ENCODE results near the gene RMND5B.
"Not testable (repeated sequence)": the region's sequence is repeated elsewhere in the genome, so short reads cannot be mapped to it uniquely, and the experiment has no call there.

The RMND5B gene

GRCh38 chr5:178122346-178122745 is 8.5 kb upstream of the RMND5B start:
- in situ Hi-C loops (cut with MboI; ENCODE audit: low sequenced_read_pairs, unreplicated experiment): no loop called here
- DNase-seq (ENCODE audit: low spot score): no peak
- no peak for TF ChIP-seq CTCF (IDR thresholded peaks at IDR 0.05; ENCODE audit: borderline replicate concordance, control extremely low read depth, extremely low read depth, insufficient read depth, missing control alignments)

GRCh38 chr5:178123094-178123965 is 7.5 kb upstream of the RMND5B start:
- in situ Hi-C loops (cut with MboI; ENCODE audit: low sequenced_read_pairs, unreplicated experiment): no loop called here

GRCh38 chr5:178123966-178124925 is 6.6 kb upstream of the RMND5B start:
- TF ChIP-seq CTCF (IDR thresholded peaks at IDR 0.05; ENCODE audit: borderline replicate concordance, control extremely low read depth, extremely low read depth, insufficient read depth, missing control alignments): no peak
- in situ Hi-C loops (cut with MboI; ENCODE audit: low sequenced_read_pairs, unreplicated experiment): no loop called here
- DNase-seq (ENCODE audit: low spot score): no peak

More at GRCh38 chr5:178123094-178123965, 7.5 kb upstream of the RMND5B start:
- no peak for DNase-seq (ENCODE audit: low spot score)
- no peak for TF ChIP-seq CTCF (IDR thresholded peaks at IDR 0.05; ENCODE audit: borderline replicate concordance, control extremely low read depth, extremely low read depth, insufficient read depth, missing control alignments)

- DNase-seq (ENCODE audit: low spot score): no peak
- no peak for TF ChIP-seq CTCF (IDR thresholded peaks at IDR 0.05; ENCODE audit: borderline replicate concordance, control extremely low read depth, extremely low read depth, insufficient read depth, missing control alignments)
- in situ Hi-C loops (cut with MboI; ENCODE audit: low sequenced_read_pairs, unreplicated experiment): no loop called here
These were observed 5.4 kb upstream of the RMND5B start for GRCh38 chr5:178125253-178125906.

- DNase-seq (ENCODE audit: low spot score): no peak
- in situ Hi-C loops (cut with MboI; ENCODE audit: low sequenced_read_pairs, unreplicated experiment): no loop called here
- no peak for TF ChIP-seq CTCF (IDR thresholded peaks at IDR 0.05; ENCODE audit: borderline replicate concordance, control extremely low read depth, extremely low read depth, insufficient read depth, missing control alignments)
These were observed 4.3 kb upstream of the RMND5B start for GRCh38 chr5:178126556-178126955.

- in situ Hi-C loops (cut with MboI; ENCODE audit: low sequenced_read_pairs, unreplicated experiment); DNase-seq (ENCODE audit: low spot score): not testable (repeated sequence)
These were observed 3.4 kb upstream of the RMND5B start for GRCh38 chr5:178127300-178128009.
